Sigmoid colon (tissue), 3 donors: ENCODE measurements around the gene CNTN4.

Experiments
- CTCF ChIP-seq, 4 experiments: fragments of 450-650 bp in 3 of 4; fragments of 200-600 bp in 1 of 4; IDR thresholded peaks; one replicate each; pipeline ENCODE4 v1.5.1; 2016 to 2019; ENCODE audit warnings: antibody characterized with exemption in 4 of 4, mild to moderate bottlenecking in 3 of 4, moderate library complexity in 2 of 4
- POLR2A ChIP-seq, 2 donors: fragments of 450-650 bp; IDR thresholded peaks; one replicate each; pipeline ENCODE4 v1.6.1; 2016; ENCODE audit warnings: antibody characterized with exemption in 2 of 2, mild to moderate bottlenecking in 2 of 2, moderate library complexity in 2 of 2

GRCh38 chr3:2110597-2111117, 12.0 kb downstream of the CNTN4 start:
- no peak for TF ChIP-seq POLR2A (IDR thresholded peaks at IDR 0.05)
- no peak for TF ChIP-seq CTCF (IDR thresholded peaks at IDR 0.05)
